Neural progenitor cell (in vitro differentiated cells): ENCODE results near the gene ATAD3A. TPM values are rescaled to one million over a fixed set of nuclear protein-coding genes. Genes with fewer than 3 reads are reported as not detected.
A peak's percentile ranks its signal among the peaks of the same experiment; 100 is the strongest.

Experiments used
- DNase-seq: peaks from one replicate; pipeline ENCODE4 v3.0.0-alpha.2; 2016; ENCODE audit warnings: low spot score
- H2AFZ ChIP-seq: fragments of 200-600 bp; sonication (generic); replicated peaks from 2 replicates; pipeline ENCODE4 v1.6.1; 2016; ENCODE audit warnings: antibody characterized with exemption
- H3F3A ChIP-seq: fragments of 200-600 bp; sonication (generic); 2 replicates; pipeline ENCODE4 v1.6.1; 2016; ENCODE audit warnings: antibody characterized with exemption, low read depth
- H3K27ac ChIP-seq: fragments of 200-600 bp; sonication (generic); 2 replicates; pipeline ENCODE4 v1.5.1; 2016; ENCODE audit warnings: mild to moderate bottlenecking
- H3K27me3 ChIP-seq: fragments of 200-600 bp; sonication (generic); 2 replicates; pipeline ENCODE4 v1.6.1; 2016; ENCODE audit warnings: mild to moderate bottlenecking, moderate library complexity
- H3K36me3 ChIP-seq: fragments of 200-600 bp; sonication (generic); 2 replicates; pipeline ENCODE4 v1.5.1; 2016
- H3K4me1 ChIP-seq: fragments of 200-600 bp; sonication (generic); 2 replicates; pipeline ENCODE4 v1.6.1; 2016; ENCODE audit warnings: mixed run types
- H3K4me2 ChIP-seq: fragments of 200-600 bp; sonication (generic); 2 replicates; pipeline ENCODE4 v1.6.1; 2016
- H3K4me3 ChIP-seq: fragments of 200-600 bp; sonication (generic); 2 replicates; pipeline ENCODE4 v1.5.1; 2016
- H3K79me2 ChIP-seq: fragments of 200-600 bp; sonication (generic); 2 replicates; pipeline ENCODE4 v1.6.1; 2016; ENCODE audit warnings: low read depth
- H3K9ac ChIP-seq: fragments of 200-600 bp; sonication (generic); 2 replicates; pipeline ENCODE4 v1.6.1; 2016
- H3K9me3 ChIP-seq: fragments of 200-600 bp; sonication (generic); 2 replicates; pipeline ENCODE4 v1.5.1; 2016; ENCODE audit warnings: low read depth
- H4K20me1 ChIP-seq: fragments of 200-600 bp; sonication (generic); 2 replicates; pipeline ENCODE4 v1.6.1; 2016; ENCODE audit warnings: low read depth
- H3K27ac Mint-ChIP-seq: 3 replicates; pipeline ENCODE4 v1.8.0; 2021; ENCODE audit warnings: mixed read lengths
- H3K27me3 Mint-ChIP-seq: 2 replicates; pipeline ENCODE4 v1.8.0; 2022; ENCODE audit warnings: low read depth, mild to moderate bottlenecking, inconsistent platforms, moderate library complexity, mixed read lengths; ENCODE audit not compliant: insufficient read depth
- H3K36me3 Mint-ChIP-seq: 3 replicates; pipeline ENCODE4 v1.8.0; 2021; ENCODE audit warnings: mixed read lengths
- H3K4me1 Mint-ChIP-seq: 3 replicates; pipeline ENCODE4 v1.8.0; 2021; ENCODE audit warnings: mixed read lengths
- H3K4me3 Mint-ChIP-seq: 3 replicates; pipeline ENCODE4 v1.8.0; 2021; ENCODE audit warnings: mild to moderate bottlenecking, moderate library complexity, mixed read lengths
- H3K9me3 Mint-ChIP-seq: 3 replicates; pipeline ENCODE4 v1.8.0; 2020; ENCODE audit warnings: mixed read lengths
- EZH2 ChIP-seq: fragments of 200-600 bp; sonication (generic); IDR thresholded peaks from 2 replicates; pipeline ENCODE4 v1.6.1; 2017; ENCODE audit warnings: antibody characterized with exemption, mild to moderate bottlenecking, moderate library complexity
- EZH2phosphoT487 ChIP-seq: fragments of 200-600 bp; sonication (generic); IDR thresholded peaks from 2 replicates; pipeline ENCODE4 v1.6.1; 2017; ENCODE audit warnings: antibody characterized with exemption
- total RNA-seq: library from RNA; depleted of rRNA; stranded (reverse); fragments of >200 nt; gene quantifications from 2 replicates; pipeline ENCODE4 v1.2.3, GENCODE V29; 2015; ENCODE audit warnings: low replicate concordance
- TF ChIP-seq, protein P1 (sequence below): fragments of 200-600 bp; sonication (generic); IDR thresholded peaks from 2 replicates; pipeline ENCODE4 v1.5.1; 2017; ENCODE audit warnings: antibody characterized with exemption, mild to moderate bottlenecking

The ATAD3A gene
- total RNA-seq, 1 donor from 2014 or later: 7.8 TPM

DNA sequence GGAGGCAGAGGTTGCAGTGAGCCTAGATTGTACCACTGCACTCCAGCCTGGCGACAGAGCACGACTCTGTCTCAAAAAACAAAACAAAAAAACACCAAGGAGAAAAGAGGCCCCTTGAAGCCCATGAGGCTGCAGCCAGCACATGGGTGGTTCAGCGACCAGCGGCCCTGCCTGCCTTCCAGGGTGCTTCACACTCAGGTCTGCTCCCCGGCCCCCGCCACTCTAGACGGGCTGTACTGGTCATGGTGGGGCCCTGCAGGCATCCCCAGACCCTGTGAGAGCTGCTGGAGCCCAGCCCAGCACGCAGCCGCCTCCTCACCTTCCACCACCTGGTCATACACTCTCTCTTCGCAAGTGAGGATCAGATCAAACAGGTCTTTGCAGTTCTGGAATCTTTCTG lies 32.6 kb downstream of the ATAD3A start:
- no peak for TF ChIP-seq EZH2
- TF ChIP-seq, protein P1, sequence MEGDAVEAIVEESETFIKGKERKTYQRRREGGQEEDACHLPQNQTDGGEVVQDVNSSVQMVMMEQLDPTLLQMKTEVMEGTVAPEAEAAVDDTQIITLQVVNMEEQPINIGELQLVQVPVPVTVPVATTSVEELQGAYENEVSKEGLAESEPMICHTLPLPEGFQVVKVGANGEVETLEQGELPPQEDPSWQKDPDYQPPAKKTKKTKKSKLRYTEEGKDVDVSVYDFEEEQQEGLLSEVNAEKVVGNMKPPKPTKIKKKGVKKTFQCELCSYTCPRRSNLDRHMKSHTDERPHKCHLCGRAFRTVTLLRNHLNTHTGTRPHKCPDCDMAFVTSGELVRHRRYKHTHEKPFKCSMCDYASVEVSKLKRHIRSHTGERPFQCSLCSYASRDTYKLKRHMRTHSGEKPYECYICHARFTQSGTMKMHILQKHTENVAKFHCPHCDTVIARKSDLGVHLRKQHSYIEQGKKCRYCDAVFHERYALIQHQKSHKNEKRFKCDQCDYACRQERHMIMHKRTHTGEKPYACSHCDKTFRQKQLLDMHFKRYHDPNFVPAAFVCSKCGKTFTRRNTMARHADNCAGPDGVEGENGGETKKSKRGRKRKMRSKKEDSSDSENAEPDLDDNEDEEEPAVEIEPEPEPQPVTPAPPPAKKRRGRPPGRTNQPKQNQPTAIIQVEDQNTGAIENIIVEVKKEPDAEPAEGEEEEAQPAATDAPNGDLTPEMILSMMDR: no peak
- TF ChIP-seq EZH2phosphoT487: no peak
- Histone ChIP-seq H3K27me3 (no peaks in the 10 kb centered on the region), H3K9ac (no peak overlapping the region), H3K27ac (no peak overlapping the region), H2AFZ (no peak overlapping the region), H3K4me3 (no peak overlapping the region), H3K4me1 (peaks cover under 1% of the 10 kb centered on the region), H3F3A (peaks cover 18% of the 10 kb centered on the region), H3K79me2 (peaks cover 1% of the 10 kb centered on the region), H3K36me3 (no peaks in the 10 kb centered on the region), H3K9me3 (no peaks in the 10 kb centered on the region), H4K20me1 (peaks cover 13% of the 10 kb centered on the region), H3K4me2 (no peak overlapping the region)
- no peak overlapping the region for H3K27ac Mint-ChIP-seq
- no peak for DNase-seq
- peaks cover 8% of the 10 kb centered on the region for H3K36me3 Mint-ChIP-seq
- H3K4me1 Mint-ChIP-seq: peaks cover 7% of the 10 kb centered on the region
- peaks cover 5% of the 10 kb centered on the region for H3K27me3 Mint-ChIP-seq
- no peak overlapping the region for H3K4me3 Mint-ChIP-seq
- no peaks in the 10 kb centered on the region for H3K9me3 Mint-ChIP-seq

DNA sequence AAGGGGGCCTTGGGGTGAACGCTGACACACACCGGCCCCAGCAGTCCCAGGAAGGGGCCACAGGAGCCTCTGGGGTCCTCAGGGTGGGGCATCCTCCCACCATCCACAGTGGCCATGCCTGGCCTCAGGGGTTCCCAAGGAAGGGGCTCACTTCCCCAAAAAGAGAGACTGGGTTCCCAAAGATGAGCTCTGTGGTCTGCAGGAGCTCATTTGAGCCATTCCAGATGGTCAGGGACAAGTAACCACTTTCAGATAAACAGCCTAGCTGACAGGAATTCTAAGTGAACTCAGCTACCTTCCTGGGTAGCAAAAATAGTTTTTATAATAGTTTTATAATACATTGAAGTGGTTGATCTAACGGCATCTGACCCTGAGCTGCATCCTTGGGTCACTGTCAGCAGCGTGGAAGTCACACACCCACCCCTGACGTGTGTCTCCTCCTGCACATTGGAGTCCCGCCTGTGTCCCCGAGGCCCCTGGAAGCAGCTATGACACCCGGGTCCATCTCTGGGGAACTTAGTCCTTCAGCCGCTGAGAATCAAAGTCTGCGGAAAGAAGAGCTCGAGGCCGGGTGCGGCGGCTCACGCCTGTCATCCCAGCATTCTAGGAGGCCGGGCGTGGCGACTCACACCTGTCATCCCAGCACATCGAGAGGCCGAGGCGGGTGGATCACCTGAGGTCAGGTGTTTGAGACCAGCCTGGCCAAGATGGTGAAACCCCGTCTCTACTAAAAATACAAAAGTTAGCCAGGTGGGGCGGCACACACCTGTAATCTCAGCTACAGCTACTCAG lies 34.2 kb downstream of the ATAD3A start:
- Histone ChIP-seq H2AFZ (no peak overlapping the region), H3K4me2 (no peak overlapping the region), H3K4me1 (no peaks in the 10 kb centered on the region), H3K27ac (no peak overlapping the region), H3K79me2 (peaks cover 11% of the 10 kb centered on the region), H3K27me3 (no peaks in the 10 kb centered on the region), H3K9me3 (no peaks in the 10 kb centered on the region), H3F3A (peaks cover 12% of the 10 kb centered on the region), H3K36me3 (no peaks in the 10 kb centered on the region), H3K4me3 (no peak overlapping the region), H4K20me1 (peaks cover 15% of the 10 kb centered on the region), H3K9ac (no peak overlapping the region)
- TF ChIP-seq EZH2phosphoT487 (no peak), EZH2 (no peak)
- TF ChIP-seq, protein P1: no peak
- peaks cover 7% of the 10 kb centered on the region for H3K4me1 Mint-ChIP-seq
- no peak overlapping the region for H3K4me3 Mint-ChIP-seq
- H3K36me3 Mint-ChIP-seq: peaks cover 8% of the 10 kb centered on the region
- no peak overlapping the region for H3K27ac Mint-ChIP-seq
- no peak for DNase-seq
- H3K9me3 Mint-ChIP-seq: no peaks in the 10 kb centered on the region
- peaks cover 5% of the 10 kb centered on the region for H3K27me3 Mint-ChIP-seq

DNA sequence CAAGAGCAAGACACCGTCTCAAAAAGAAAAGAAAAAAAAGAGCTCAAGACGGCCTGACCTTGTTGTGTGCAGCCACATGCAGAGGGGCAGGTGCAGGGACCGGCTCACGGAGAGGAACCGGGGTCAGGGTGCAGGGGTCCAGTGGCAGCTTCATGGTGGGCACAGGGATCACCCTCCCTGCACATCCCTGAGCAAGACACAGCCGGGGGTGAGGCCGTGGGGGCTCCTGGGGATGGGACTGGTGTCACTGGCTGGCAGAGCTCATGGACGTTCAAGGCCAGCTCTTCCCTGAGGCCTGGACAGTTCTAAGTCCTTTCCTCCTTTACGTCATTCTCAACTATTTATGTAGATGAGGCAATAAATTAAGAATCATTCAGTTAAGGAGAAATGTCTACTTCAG lies 35.0 kb downstream of the ATAD3A start:
- H3K4me3 Mint-ChIP-seq: no peak overlapping the region
- no peak overlapping the region for H2AFZ ChIP-seq
- no peak for TF ChIP-seq EZH2
- no peak for TF ChIP-seq EZH2phosphoT487
- TF ChIP-seq, protein P1: no peak
- no peaks in the 10 kb centered on the region for H3K36me3 ChIP-seq
- peak overlapping the region; percentile 25 for H3K27ac Mint-ChIP-seq
- no peak overlapping the region for H3K27ac ChIP-seq
- no peaks in the 10 kb centered on the region for H3K27me3 ChIP-seq
- peaks cover 19% of the 10 kb centered on the region for H3K79me2 ChIP-seq
- H3K9ac ChIP-seq: no peak overlapping the region
- peaks cover 9% of the 10 kb centered on the region for H3K27me3 Mint-ChIP-seq
- peaks cover 12% of the 10 kb centered on the region for H4K20me1 ChIP-seq
- DNase-seq: no peak
- H3K36me3 Mint-ChIP-seq: peaks cover 2% of the 10 kb centered on the region
- no peak overlapping the region for H3K4me2 ChIP-seq
- H3K4me3 ChIP-seq: no peak overlapping the region
- peaks cover under 1% of the 10 kb centered on the region for H3K4me1 Mint-ChIP-seq
- no peaks in the 10 kb centered on the region for H3K9me3 Mint-ChIP-seq
- no peaks in the 10 kb centered on the region for H3K9me3 ChIP-seq
- H3F3A ChIP-seq: peaks cover 3% of the 10 kb centered on the region
- no peaks in the 10 kb centered on the region for H3K4me1 ChIP-seq
